B cell (primary cell): Measurements from ENCODE around the gene ING4. TPM values are rescaled to one million over a fixed set of nuclear protein-coding genes. Genes with fewer than 3 reads are reported as not detected.

ENCODE experiments used
- ATAC-seq: fragments of 200-7000 bp; cut with Tn5 transposase; one replicate; pipeline ENCODE4 v1.10.0; 2021; ENCODE audit warnings: low read depth, mild to moderate bottlenecking, moderate number of reproducible peaks, moderate library complexity
- CTCF ChIA-PET: fragments of 350-600 bp; sonication (Branson Sonifier 250); formaldehyde crosslinking; loops from one replicate; lab custom pipeline; 2021; ENCODE audit warnings: antibody characterized with exemption, inconsistent platforms; lab: Charles Lee
- POLR2A ChIA-PET: fragments of 350-600 bp; sonication (Branson Sonifier 250); formaldehyde crosslinking; loops from one replicate; lab custom pipeline; 2021; ENCODE audit warnings: antibody characterized with exemption; lab: Charles Lee
- DNase-seq: peaks from one replicate; pipeline ENCODE4 v3.0.0; 2013
- H2AFZ ChIP-seq: 2 replicates; pipeline ENCODE4 v1.6.1; 2012; ENCODE audit warnings: mild to moderate bottlenecking, low read depth, low read length; ENCODE audit not compliant: insufficient read depth, poor library complexity, severe bottlenecking
- H3K27ac ChIP-seq, 2 donors: 1 replicate in 1 of 2; 2 replicates in 1 of 2; pipeline ENCODE4 v1.5.1; 2012 to 2013; ENCODE audit warnings: low read length in 2 of 2, mild to moderate bottlenecking in 2 of 2, moderate library complexity in 1 of 2
- H3K27me3 ChIP-seq, 4 experiments: fragments of 200-600 bp in 1 of 4; sonication (generic) in 1 of 4; replicated peaks in 1 of 4; 1 replicate in 2 of 4; 2 replicates in 2 of 4; pipeline versions ENCODE4 v1.6.1 to v1.7.0; 2013 to 2016; ENCODE audit warnings: low read length in 3 of 4, mild to moderate bottlenecking in 2 of 4, mixed read lengths in 1 of 4, moderate library complexity in 1 of 4; ENCODE audit not compliant: insufficient read depth in 4 of 4, control insufficient read depth in 3 of 4; ENCODE audit errors: control extremely low read depth in 1 of 4
- H3K36me3 ChIP-seq, 2 experiments: replicated peaks in 1 of 2; 1 replicate in 1 of 2; 2 replicates in 1 of 2; pipeline versions ENCODE4 v1.6.1 to v1.7.1; 2013; ENCODE audit warnings: low read length in 1 of 2; ENCODE audit not compliant: insufficient read depth in 2 of 2, control insufficient read depth in 1 of 2; ENCODE audit errors: control extremely low read depth in 1 of 2, extremely low read depth in 1 of 2
- H3K4me1 ChIP-seq, 2 donors: fragments of 200-600 bp in 1 of 2; sonication (generic) in 1 of 2; 1 replicate in 1 of 2; 2 replicates in 1 of 2; pipeline versions ENCODE4 v1.5.1 to v1.6.1; 2013 to 2017; ENCODE audit warnings: low read length in 2 of 2; ENCODE audit not compliant: control insufficient read depth in 2 of 2, insufficient read depth in 2 of 2
- H3K4me2 ChIP-seq: replicated peaks from 2 replicates; pipeline ENCODE3; 2012; ENCODE audit warnings: mild to moderate bottlenecking, low read depth, low read length; ENCODE audit not compliant: poor library complexity, severe bottlenecking
- H3K4me3 ChIP-seq, 5 experiments: fragments of 200-600 bp in 1 of 5; sonication (generic) in 1 of 5; 1 replicate in 3 of 5; 2 replicates in 2 of 5; pipeline versions ENCODE4 v1.5.1 to v1.7.0; 2011 to 2016; ENCODE audit warnings: low read length in 4 of 5, mild to moderate bottlenecking in 4 of 5, low read depth in 2 of 5, control low read depth in 1 of 5, moderate library complexity in 1 of 5; ENCODE audit not compliant: insufficient read depth in 1 of 5; ENCODE audit errors: control extremely low read depth in 1 of 5, extremely low read depth in 1 of 5
- H3K79me2 ChIP-seq: fragments of 200-600 bp; sonication (generic); one replicate; pipeline ENCODE4 v1.6.0; 2016; ENCODE audit warnings: low read length; ENCODE audit not compliant: control insufficient read depth, insufficient read depth
- H3K9ac ChIP-seq: fragments of 200-600 bp; sonication (generic); 2 replicates; pipeline ENCODE4 v1.6.1; 2017; ENCODE audit warnings: mild to moderate bottlenecking, low read length, moderate library complexity
- H3K9me3 ChIP-seq, 3 donors: one replicate each; pipeline versions ENCODE4 v1.6.1 to v1.7.1; 2013; ENCODE audit warnings: low read length in 2 of 3; ENCODE audit not compliant: control insufficient read depth in 2 of 3, insufficient read depth in 1 of 3; ENCODE audit errors: control extremely low read depth in 1 of 3
- H4K20me1 ChIP-seq: 2 replicates; pipeline ENCODE4 v1.6.0; 2012; ENCODE audit warnings: mild to moderate bottlenecking, low read length; ENCODE audit not compliant: insufficient read depth, control insufficient read depth, poor library complexity, severe bottlenecking
- H3K27ac Mint-ChIP-seq: one replicate; pipeline ENCODE4 v1.8.0; 2021; ENCODE audit warnings: mixed read lengths
- H3K27me3 Mint-ChIP-seq: one replicate; pipeline ENCODE4 v1.8.0; 2021; ENCODE audit warnings: mixed read lengths
- H3K4me1 Mint-ChIP-seq: one replicate; pipeline ENCODE4 v1.8.0; 2021; ENCODE audit warnings: mixed read lengths
- H3K4me3 Mint-ChIP-seq: one replicate; pipeline ENCODE4 v1.8.0; 2021; ENCODE audit warnings: mixed read lengths
- H3K9me3 Mint-ChIP-seq: one replicate; pipeline ENCODE4 v1.8.0; 2022; ENCODE audit warnings: mixed read lengths; ENCODE audit not compliant: insufficient read depth
- EZH2 ChIP-seq: IDR thresholded peaks from 2 replicates; pipeline ENCODE4 v1.6.1; 2012; ENCODE audit warnings: borderline replicate concordance, low read depth, mild to moderate bottlenecking, moderate library complexity, low read length; ENCODE audit not compliant: insufficient read depth, poor library complexity, severe bottlenecking
- WGBS: methylation state at CpG from one replicate; pipeline ENCODE4 v1.1.5; 2013; ENCODE audit warnings: missing lambda C conversion rate; ENCODE audit not compliant: insufficient coverage; 5-methylcytosine and 5-hydroxymethylcytosine counted together
- intact Hi-C: fragments of 100-400 bp; cut with micrococcal nuclease; formaldehyde crosslinking; loops from one replicate; pipeline ENCODE4 v1.10.0; 2022
- polyA plus RNA-seq: library from polyadenylated mRNA; depleted of rRNA; stranded (reverse); fragments of >200 nt; gene quantifications from 2 replicates; pipeline ENCODE4 v1.2.3, GENCODE V29; 2012
- total RNA-seq, 2 donors: library from RNA; stranded (reverse); fragments of 120-200 nt in 1 of 2; gene quantifications; 1 replicate in 1 of 2; 2 replicates in 1 of 2; pipeline versions ENCODE4 v1.2.3 to v1.2.4, GENCODE V29; 2013 to 2022
- TF ChIP-seq, protein P1 (sequence below): fragments of 200-600 bp; IDR thresholded peaks from one replicate; pipeline ENCODE4 v1.8.0; 2022; ENCODE audit warnings: antibody characterized with exemption, mild to moderate bottlenecking

The ING4 gene
- total and polyA plus RNA-seq, 2 donors (not counting 1 experiment from before 2014, with no cell fraction given), result 81.1 to 110 TPM

DNA sequence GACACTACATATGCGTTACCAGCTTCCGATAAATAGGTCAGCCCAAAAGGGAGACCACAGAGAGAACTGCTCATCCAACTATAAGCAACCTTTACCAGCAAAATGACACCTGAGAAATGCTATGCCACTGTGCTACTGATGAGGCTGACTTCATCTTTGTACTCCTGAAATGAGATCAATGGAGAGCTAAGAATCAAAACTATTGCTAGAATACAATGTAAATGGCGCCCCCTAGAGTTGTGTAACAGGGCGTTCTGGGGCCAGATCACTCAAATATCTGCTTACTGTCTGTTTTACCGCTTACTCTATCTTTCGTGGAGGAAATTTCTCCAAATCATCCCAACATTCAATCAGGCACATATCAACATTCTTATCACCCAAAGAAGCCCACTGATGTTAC lies 21.7 kb upstream of the ING4 start:
- H3K27me3 Mint-ChIP-seq, result no peaks in the 10 kb centered on the region
- ChIA-PET POLR2A (interaction anchor here (1.1 kb wide), 1 partner anchor 114 kb away, joined by 3 read pairs; no protein-coding TSS in a partner anchor), CTCF (interaction anchor here (0.6 to 3.7 kb wide), 35 partner anchors 11 to 261 kb away, joined by 3 to 19 read pairs (median 4); partner anchors contain the start of genes COPS7A, IFFO1 and NOP2)
- intact Hi-C loops, result loop anchor here (1.0 kb wide), 2 partner anchors 67 to 130 kb away; no protein-coding TSS in a partner anchor
- peaks cover 49% of the 10 kb centered on the region for H3K4me1 Mint-ChIP-seq
- WGBS, result 21% methylated on average over 2 of the region's 6 CpGs
- H3K9me3 Mint-ChIP-seq, result no peaks in the 10 kb centered on the region
- H3K4me3 ChIP-seq, result no peak overlapping the region
- H3K4me2 ChIP-seq, result no peak overlapping the region
- ATAC-seq, result no peak
- peaks cover 39% of the 10 kb centered on the region for H4K20me1 ChIP-seq
- peak overlapping the region in 1 of 2 donors; percentile 34 for H3K27ac ChIP-seq
- peaks cover 0 to 45% of the 10 kb centered on the region in 2 experiments for H3K36me3 ChIP-seq
- DNase-seq, result peak; percentile 74
- no peak overlapping the region for H2AFZ ChIP-seq
- no peaks in the 10 kb centered on the region for H3K9me3 ChIP-seq
- TF ChIP-seq EZH2, result no peak
- TF ChIP-seq, protein P1, sequence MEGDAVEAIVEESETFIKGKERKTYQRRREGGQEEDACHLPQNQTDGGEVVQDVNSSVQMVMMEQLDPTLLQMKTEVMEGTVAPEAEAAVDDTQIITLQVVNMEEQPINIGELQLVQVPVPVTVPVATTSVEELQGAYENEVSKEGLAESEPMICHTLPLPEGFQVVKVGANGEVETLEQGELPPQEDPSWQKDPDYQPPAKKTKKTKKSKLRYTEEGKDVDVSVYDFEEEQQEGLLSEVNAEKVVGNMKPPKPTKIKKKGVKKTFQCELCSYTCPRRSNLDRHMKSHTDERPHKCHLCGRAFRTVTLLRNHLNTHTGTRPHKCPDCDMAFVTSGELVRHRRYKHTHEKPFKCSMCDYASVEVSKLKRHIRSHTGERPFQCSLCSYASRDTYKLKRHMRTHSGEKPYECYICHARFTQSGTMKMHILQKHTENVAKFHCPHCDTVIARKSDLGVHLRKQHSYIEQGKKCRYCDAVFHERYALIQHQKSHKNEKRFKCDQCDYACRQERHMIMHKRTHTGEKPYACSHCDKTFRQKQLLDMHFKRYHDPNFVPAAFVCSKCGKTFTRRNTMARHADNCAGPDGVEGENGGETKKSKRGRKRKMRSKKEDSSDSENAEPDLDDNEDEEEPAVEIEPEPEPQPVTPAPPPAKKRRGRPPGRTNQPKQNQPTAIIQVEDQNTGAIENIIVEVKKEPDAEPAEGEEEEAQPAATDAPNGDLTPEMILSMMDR, result peak; percentile 67
- no peak overlapping the region for H3K27ac Mint-ChIP-seq
- H3K9ac ChIP-seq, result no peak overlapping the region
- no peaks in the 10 kb centered on the region for H3K27me3 ChIP-seq
- no peak overlapping the region for H3K4me3 Mint-ChIP-seq
- H3K79me2 ChIP-seq, result peaks cover 95% of the 10 kb centered on the region
- peaks cover 18 to 23% of the 10 kb centered on the region in 2 donors for H3K4me1 ChIP-seq

GRCh38 chr12:6676962-6677361 lies 14.0 kb upstream of the ING4 start:
- Histone ChIP-seq H3K4me2 (no peak overlapping the region), H3K9ac (no peak overlapping the region), H3K27me3 (no peaks in the 10 kb centered on the region), H3K4me1 (no peaks in the 10 kb centered on the region), H3K9me3 (no peaks in the 10 kb centered on the region), H3K36me3 (peaks cover 9 to 93% of the 10 kb centered on the region in 2 experiments), H2AFZ (no peak overlapping the region), H4K20me1 (peaks cover 22% of the 10 kb centered on the region), H3K27ac (no peak overlapping the region), H3K79me2 (peaks cover 71% of the 10 kb centered on the region), H3K4me3 (no peak overlapping the region)
- no peak for DNase-seq
- ATAC-seq, result no peak
- Mint-ChIP-seq H3K27me3 (no peaks in the 10 kb centered on the region), H3K27ac (no peak overlapping the region), H3K4me1 (peaks cover 4% of the 10 kb centered on the region), H3K4me3 (no peak overlapping the region), H3K9me3 (no peaks in the 10 kb centered on the region)
- WGBS, result 98% methylated on average over 5 of the region's 5 CpGs
- ChIA-PET POLR2A (no interaction called here), CTCF (no interaction called here)
- no peak for TF ChIP-seq EZH2
- TF ChIP-seq, protein P1, result no peak
- intact Hi-C loops, result no loop called here
